Posterior vena cava (tissue), 2 donors: ENCODE data around the gene GRK5. TPM values are rescaled to one million over a fixed set of nuclear protein-coding genes. Genes with fewer than 3 reads are reported as not detected.
"Not testable (repeated sequence)": the region's sequence is repeated elsewhere in the genome, so short reads cannot be mapped to it uniquely, and the experiment has no call there.

ENCODE experiments used
- DNase-seq: peaks from one replicate; pipeline ENCODE4 v3.0.0-alpha.2; 2020; ENCODE audit warnings: low spot score
- intact Hi-C, 2 donors: fragments of 100-400 bp; cut with DNase I; formaldehyde crosslinking; loops; one replicate each; pipeline versions ENCODE4 v1.14.1 to v1.14.2; 2022 to 2023
- total RNA-seq, 2 donors: library from RNA; stranded (reverse); fragmentation: NEBNext Ultra II Directional; extraction: Animal tissue kit (Norgen Biotek cat#: 25700); gene quantifications; one replicate each; pipeline ENCODE4 v1.2.1, GENCODE V29; 2021
- donor health status: DM: yes; HTN: yes; CAD: no.
- donor health status: DM: yes; HTN: yes; CAD: no.

GRK5 gene
- total RNA-seq, 2 donors from 2014 or later, result 40.0 to 57.5 TPM

DNA sequence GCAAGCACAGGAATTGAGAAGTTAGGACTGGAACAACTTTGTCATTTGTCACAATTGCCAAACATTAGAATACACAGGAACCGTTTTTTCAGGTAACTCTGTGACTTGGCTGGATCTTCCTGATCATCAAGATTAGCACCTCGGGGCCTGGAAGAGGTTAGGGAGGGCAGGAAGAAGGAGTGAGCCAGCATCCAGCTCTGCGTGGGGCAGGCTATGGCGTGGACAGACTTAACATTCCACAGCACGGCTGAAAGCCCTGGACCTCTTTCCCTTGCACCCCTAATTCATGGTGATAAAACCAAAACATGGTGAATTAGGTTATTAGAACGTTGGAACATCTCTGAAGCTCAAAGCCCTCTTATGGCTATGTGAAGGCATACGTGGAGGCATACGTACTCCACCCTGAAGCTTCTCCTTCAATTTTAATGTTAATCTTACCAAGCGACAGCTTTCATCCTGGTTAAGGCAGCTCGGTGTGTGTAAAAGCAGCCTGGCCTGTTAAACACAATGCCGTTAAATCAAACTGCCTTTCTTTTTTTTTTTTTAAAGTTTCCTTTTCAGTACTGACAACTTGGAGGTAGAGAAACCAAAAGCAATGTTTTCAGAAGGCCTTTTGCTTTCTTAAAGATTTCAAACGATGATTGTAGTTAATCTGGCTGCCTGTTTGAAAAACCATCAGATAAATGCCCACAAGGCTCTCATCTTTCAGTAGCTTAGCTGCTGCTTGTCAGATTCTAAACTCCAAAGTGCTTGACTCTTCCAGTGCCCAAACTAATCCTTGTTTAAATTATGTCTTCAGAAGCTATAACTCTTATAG, 4.5 kb downstream of the GRK5 start:
- intact Hi-C loops, result loop anchor here in 1 of 2 donors (10.0 kb wide), 1 partner anchor 103 kb away; no protein-coding TSS in a partner anchor
- DNase-seq, result no peak

DNA sequence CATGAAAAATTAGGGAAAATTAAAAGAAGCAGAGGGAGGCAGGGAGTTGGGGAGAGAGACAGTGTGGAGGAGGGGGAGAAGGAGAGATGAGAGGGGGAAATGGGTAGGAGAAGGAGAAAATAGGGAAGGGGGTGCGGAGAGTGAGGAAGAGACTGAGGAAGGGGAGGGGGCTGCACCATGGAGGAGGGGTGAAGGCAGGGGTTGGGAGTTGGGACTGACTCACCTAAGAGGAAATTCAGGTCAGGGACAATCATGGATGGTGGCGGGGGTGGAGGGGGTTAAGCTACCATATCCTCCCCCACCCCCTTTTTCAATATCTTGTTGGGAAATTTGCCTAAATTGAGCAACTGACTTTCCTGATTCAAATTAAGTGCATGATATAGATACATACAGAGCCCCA, 8.0 kb downstream of the GRK5 start:
- intact Hi-C loops, result loop anchor here in 1 of 2 donors (10.0 kb wide), 1 partner anchor 99 kb away; no protein-coding TSS in a partner anchor
- peak; percentile 43 for DNase-seq

DNA sequence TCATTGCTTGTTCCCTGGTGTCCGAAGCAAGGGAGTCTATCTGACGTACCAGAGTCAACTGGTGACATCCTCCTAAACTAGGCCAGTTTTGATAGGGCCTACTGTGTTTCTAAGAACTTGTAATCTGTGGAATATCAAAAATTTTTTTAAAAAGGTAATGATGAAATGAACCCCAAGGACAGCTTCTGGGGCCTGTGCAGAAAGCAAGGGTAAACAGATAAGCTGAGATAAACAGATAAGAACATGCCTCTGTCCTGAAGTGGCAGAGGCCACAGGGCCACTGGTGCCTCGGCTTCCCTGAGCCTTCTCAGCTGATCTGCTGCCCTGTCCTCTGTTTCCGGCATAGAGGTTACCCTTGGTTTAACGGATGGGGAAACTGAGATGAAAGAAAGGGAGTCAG, 8.8 kb downstream of the GRK5 start:
- DNase-seq, result peak; percentile 24

DNA sequence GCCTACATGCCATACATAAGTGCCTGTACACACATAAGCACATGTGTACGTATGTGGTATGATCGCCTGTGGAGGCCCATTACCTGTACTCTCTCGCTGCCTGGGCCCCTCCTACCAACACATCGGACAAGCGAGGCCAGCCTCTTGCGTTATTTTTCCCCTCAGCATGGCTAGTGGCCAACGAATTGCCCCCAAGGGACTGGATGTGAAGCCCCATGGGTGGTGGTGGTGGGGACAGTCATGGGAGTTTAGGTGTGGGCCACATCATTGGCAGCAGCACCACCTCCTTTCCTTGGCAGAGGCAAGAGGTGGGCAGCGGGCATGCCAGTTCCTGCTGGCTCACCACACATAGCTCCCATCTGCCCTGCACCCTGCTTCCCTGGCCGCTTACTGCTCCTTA, 10.0 kb downstream of the GRK5 start:
- DNase-seq, result no peak
- intact Hi-C loops, result loop anchor here in 1 of 2 donors (10.0 kb wide), 1 partner anchor 97 kb away; no protein-coding TSS in a partner anchor

More for the DNA sequence above, 8.8 kb downstream of the GRK5 start:
- intact Hi-C loops, result loop anchor here in 1 of 2 donors (10.0 kb wide), 1 partner anchor 99 kb away; no protein-coding TSS in a partner anchor

DNA sequence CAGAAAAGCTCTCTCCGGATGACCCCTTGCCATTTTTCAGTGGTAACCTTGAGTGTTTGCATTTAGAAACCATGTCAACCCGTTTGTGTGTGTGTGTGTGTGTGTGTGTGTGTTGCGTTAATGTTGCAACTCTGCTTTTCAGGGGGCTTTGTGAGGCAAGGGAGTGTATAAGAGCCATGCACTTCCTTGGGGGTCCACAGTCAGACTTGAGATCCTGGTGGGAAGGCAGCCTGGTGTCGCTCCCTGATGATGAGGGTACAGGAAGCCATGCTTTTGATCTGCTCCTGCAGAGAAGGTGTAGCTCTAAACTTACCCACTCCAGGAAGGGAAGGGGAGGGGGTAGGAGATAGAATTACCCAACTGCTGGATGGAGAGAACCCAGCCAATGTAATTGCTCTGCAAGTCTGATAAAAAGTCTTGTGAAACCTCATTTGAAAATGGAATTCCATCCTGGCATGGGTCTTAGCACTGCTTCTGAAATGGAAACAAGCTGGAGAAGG, 10.7 kb downstream of the GRK5 start:
- intact Hi-C loops, result loop anchor here in 1 of 2 donors (10.0 kb wide), 1 partner anchor 97 kb away; no protein-coding TSS in a partner anchor
- peak; percentile 23 for DNase-seq

DNA sequence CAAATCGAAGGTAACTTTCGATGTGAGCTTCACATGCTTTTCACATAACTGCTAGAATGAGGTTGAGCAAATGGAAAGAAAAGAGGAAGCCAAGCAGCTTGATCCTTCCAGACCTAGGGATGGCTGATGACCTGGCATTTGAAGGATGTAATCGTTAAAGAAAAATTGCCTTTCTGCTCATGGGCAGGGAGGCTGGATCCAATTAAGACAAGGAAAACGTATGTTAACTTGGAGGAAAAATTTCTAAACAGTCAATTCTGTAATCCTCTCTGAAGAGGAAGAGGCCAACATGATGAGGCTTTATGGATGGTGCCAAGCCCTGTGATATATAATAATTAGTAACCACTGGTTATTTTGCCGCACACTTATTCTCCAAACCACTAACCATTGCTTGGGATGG, 12.5 kb downstream of the GRK5 start:
- DNase-seq, result no peak
- intact Hi-C loops, result loop anchor here in 1 of 2 donors (10.0 kb wide), 1 partner anchor 95 kb away; no protein-coding TSS in a partner anchor

DNA sequence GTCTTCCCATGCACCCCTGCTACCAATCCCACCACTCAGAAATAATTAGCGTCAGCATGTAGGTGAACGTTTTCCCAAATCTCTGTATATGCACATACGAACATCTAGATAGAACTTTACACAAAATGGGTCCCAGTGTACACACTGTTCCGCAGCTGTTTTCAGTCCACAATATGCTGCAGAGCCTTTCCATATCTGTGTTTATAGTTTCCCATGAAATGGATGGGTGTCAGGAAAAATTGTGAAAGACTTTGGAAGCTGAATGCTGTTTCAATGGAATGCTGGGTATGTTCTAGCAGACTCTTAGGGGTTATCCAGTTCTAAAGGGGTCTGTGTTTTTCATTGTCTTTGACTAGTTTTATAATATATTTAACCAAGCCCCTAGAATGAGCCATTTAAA, 13.8 kb downstream of the GRK5 start:
- no peak for DNase-seq
- intact Hi-C loops, result no loop called here

DNA sequence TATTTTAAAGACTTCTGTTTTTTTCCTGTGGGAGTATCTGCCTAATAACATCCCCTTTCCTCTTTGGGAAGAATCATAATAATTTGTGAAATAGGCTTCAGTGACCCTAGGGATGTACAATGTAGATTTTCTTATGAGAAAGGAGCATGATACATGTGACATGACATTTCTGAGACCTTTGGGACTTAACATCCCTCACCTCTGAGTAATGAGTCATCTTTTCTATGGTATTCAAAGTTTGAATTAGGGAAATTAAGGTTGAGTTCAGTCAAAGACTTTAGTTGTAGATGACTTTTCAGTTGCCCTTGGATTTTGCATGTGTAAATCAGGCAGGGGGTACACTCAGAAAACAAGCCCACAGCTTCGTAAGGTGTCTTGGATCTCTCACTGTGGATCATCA, 14.3 kb downstream of the GRK5 start:
- intact Hi-C loops, result no loop called here
- DNase-seq, result no peak

DNA sequence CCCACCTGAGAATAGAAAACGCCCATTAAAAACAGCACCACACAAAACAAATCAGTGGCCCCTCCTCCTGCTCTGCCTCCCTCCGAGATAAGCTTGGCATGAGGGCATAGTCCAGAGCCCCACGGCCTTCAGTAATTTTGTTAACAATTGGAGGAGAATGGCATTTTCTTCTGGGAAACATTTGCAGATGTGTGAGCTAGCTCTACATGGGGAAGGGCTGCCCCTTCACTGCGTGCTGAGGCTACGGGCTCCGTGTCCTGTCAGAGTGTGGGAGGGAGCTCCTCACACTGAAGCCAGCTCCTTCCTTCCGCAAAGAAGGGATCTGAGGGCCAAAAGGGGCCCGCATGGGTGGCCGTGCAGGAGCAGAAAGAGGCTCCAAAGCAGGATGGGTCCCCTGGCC, 15.2 kb downstream of the GRK5 start:
- intact Hi-C loops, result no loop called here
- DNase-seq, result no peak

DNA sequence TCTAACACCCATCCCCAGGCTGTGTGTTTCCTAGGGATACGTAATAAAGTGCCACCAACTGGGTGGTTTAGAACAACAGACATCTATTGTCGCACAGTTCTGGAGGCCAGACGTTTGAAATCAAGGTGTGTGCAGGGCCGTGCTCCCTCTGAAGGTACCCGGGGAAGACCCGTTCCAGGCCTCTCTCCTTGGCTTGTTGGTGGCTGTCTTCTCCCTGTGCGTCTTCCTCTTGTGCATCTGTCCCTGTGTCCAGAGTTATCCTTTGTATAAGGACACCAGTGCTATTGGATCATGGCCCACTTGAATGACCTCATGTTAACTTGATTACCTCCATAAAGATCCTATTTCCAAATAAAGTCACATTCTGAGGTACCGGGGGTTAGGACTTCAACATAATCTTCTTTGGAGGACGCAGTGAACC, 15.6 kb downstream of the GRK5 start:
- peak; percentile 35 for DNase-seq
- intact Hi-C loops, result no loop called here

DNA sequence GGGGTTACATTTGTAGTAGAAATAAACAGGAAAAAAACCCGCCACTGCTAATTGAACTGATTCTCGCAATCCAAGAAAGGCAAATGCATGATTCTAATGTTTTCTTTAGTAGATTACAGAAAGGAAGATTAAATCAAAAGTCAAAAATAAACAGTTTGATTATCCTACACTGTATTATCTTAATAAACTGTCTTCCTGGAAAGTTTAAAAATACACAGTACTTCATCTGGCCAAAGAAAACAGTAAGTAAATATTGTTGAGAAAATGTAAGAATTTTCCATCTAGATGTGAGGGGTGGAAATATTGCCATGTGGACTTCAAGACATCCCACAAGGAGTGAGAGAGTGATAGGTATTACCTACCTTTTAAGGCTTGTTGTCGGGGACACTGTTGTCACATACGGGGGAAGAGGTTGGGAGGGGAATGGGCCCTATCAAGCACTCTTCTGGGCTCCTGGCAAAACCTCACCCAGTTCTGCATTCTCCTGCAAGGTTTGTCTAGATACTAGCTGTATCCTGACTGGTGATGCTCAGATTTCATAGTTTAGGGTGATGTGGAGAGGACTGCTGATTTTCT, 17.8 kb downstream of the GRK5 start:
- intact Hi-C loops, result no loop called here
- no peak for DNase-seq

DNA sequence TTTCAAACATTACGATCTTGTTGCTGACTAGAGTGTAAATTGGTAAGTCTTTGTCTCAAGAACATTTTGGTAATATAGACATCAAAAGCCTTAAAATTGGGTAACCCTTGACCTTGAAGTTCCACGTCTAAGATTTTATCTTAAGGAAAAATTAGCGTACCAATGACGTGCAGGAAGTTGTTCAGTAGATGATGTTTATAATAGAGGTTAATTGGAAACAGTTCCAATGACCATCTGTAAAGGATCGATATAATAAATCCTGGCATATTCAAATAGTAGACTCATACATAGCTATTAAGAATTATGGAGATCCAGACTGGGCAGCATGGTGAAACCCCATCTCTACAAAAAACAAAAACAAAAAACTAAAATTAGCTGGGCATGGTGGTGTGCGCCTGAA, 20.5 kb downstream of the GRK5 start:
- DNase-seq, result no peak
- intact Hi-C loops, result no loop called here

DNA sequence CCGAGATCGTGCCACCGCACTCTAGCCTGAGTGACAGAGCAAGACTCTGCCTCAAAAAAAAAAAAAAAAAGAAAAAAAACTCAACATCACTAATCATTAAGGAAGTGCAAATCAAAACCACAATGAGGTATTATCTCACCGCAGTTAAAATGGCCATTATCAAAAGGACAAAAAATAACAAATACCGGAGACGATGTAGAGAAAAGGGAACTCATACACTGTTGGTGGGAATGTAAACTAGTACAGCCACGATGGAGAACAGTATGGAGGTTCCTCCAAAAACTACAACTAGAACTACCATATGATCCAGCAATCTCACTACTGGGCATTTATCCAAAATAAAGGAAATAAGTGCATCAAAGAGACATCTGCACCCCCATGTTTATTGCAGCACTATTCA, 24.3 kb downstream of the GRK5 start:
- no peak for DNase-seq
- intact Hi-C loops, result no loop called here

DNA sequence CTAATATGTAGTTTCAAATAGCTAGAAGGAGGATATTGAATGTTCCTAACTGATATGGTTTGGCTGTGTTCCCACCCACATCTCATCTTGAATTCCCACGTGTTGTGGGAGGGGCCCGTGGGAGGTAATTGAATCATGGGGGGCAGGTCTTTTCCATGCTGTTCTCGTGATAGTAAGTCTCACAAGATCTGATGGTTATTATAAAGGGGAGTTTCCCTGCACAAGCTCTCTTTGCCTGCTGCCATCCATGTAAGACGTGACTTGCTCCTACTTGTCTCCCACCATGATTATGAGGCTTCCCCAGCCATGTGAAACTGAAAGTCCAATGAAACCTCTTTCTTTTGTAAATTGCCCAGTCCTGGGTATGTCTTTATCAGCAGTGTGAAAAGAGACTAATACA, 25.1 kb downstream of the GRK5 start:
- intact Hi-C loops, result not testable (repeated sequence)

DNA sequence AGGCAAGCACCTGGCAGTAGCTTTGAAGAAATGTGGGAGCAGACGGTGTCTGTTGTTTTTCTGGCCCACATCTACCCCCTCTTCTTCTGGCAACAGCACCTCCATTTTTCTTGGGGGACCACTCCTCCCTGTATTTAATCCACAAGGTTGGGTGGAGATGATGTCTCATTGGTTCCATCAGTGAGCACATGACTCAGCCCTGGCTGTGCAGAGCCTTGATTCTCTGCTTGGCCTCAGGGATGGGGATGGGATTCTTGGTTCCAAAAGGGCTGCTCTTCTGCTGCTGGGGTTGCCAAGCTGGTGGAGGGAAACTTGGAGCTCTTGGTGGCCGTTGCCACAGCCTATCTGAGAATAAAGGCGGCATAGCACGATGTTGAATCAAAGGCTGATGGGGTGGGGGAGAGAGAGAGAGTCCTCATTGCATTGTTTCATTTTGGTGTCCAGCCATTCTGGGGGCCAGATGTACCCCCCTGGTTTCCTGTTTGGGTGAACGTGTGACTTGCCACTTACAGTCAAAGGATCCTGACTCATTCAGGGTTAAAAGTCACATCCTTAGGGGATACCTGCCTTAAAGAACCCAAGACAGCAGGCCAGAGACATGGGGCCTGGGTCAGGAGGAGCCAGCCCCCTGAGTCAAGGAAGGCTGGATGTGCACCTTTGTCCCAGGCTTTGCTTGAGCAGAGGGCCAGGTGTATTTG, 25.9 kb downstream of the GRK5 start:
- intact Hi-C loops, result no loop called here
- no peak for DNase-seq

More for the DNA sequence above, 25.1 kb downstream of the GRK5 start:
- DNase-seq, result not testable (repeated sequence)

DNA sequence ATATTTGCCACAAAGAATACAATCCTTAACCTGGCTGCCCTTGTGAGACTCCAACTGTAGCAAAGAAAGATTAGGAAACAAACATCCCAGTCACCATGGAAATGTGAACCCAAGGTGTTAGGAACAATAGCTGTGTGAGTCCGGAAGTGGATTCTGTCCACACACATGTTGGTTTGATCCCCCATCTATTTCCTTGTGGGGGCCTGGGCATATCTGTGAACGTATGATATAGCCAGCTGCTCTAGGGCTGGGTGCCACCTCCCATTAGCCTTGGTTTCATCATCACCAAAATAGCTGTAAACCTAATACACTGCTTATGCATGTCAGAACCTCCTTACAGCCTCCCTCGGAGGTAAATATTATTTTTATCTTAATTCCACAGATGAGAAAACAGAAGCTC, 26.4 kb downstream of the GRK5 start:
- intact Hi-C loops, result no loop called here
- DNase-seq, result peak; percentile 25

DNA sequence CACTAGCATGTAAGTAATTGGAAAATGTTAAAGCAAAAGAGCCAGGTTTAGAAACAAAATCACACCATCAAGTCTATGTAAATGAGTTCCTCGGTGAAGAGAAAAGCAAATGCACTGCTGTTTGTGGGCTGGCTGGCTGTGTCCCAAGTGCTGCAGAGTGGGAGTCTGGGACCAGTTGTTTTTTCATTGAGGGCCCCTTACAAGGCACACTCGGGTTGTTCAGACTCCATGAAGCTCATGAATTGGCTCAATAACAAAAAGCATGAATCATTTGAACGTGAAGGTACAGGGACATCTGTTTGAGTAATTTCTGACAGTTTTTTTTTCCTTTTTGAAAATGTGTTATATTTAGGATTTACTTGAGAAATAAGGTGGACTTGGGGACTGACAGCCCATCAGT, 28.0 kb downstream of the GRK5 start:
- DNase-seq, result no peak
- intact Hi-C loops, result no loop called here

DNA sequence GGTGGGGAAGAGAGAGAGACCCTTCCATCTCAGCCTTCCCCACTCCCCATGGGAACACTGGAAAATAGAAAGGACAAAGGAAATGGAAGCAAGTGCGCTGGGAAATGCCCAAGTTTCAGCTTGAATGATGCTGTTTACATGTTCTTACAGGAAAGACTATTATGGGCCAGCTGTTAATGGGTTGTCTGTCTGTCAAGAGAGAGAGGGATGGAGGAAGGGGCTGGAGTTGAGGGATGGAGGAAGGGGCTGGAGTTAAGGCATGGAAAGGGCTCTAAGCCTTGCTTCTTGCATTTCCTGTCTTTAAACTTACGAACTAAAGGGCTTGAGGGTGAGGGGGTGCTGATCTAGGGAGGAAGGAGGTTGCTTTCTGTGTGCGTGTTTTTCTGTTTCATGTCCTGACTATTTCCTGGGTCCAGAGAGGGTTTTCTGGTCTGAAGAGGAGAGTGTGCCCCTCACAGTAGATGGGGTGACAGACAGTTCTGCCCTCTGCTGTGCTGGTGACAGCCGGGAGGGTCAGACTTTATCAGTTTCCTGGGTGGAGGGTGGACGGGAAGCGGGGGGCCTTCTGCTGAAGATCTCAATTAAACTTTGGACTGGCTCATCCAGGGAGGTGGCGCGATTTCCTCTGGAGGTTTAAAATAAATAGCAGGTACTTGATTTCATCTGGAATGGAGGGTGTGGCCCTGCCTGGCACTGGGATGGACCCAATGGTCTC, 30.5 kb downstream of the GRK5 start:
- intact Hi-C loops, result no loop called here
- no peak for DNase-seq

DNA sequence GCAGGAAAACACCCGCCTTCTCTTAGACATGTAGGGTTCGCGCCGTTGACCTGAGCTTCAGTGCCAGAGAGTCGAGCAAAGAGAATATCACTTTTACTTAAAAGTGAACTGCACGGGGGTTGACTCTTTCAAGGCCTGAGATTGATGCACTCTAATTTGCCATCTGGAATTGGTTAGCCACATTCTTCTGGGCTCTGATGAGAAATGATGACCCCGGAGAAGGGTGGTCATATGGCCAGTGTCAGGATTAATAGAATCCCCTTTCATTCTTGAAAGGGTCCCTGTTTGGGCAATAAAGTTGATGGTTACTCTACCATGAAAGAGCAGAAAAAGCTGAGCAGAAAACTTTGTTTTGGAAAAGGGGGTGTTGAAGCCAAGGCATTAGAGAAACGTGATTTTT, 31.2 kb downstream of the GRK5 start:
- DNase-seq, result no peak
- intact Hi-C loops, result no loop called here
